ENCODE measurements around the gene STXBP3. TPM values are rescaled to one million over a fixed set of nuclear protein-coding genes. Genes with fewer than 3 reads are reported as not detected.

Gene STXBP3
- total and polyA plus RNA-seq, 8 donors = 44.4 to 60.2 (median 50.4) TPM

GRCh38 chr1:108817016-108817415 is 70.5 kb downstream of the STXBP3 start:
- Histone ChIP-seq H3K36me3 (no peaks in the 10 kb centered on the region), H3K4me1 (peaks cover 0 to 13% of the 10 kb centered on the region in 2 donors), H3K4me3 (no peak overlapping the region), H3K27ac (peak overlapping the region; percentile 81 to 84), H3K9me3 (no peaks in the 10 kb centered on the region), H3K27me3 (no peaks in the 10 kb centered on the region)
- DNase-seq = peak in 1 of 4 donors; percentile 75
- ATAC-seq = peak; percentile 87
- intact Hi-C loops (cut with DNase I) = no loop called here
- no peak for TF ChIP-seq CTCF (IDR thresholded peaks at IDR 0.05)

- H3K27ac ChIP-seq = peak overlapping the region; percentile 81 to 84
- H3K27me3 ChIP-seq = no peaks in the 10 kb centered on the region
- ATAC-seq (no peak), DNase-seq (no peak)
- no peak for TF ChIP-seq CTCF (IDR thresholded peaks at IDR 0.05)
- intact Hi-C loops (cut with DNase I) = no loop called here
- peaks cover 0 to 13% of the 10 kb centered on the region in 2 donors for H3K4me1 ChIP-seq
- H3K9me3 ChIP-seq = no peaks in the 10 kb centered on the region
- no peak overlapping the region for H3K4me3 ChIP-seq
- H3K36me3 ChIP-seq = no peaks in the 10 kb centered on the region
Observed at GRCh38 chr1:108817811-108818210, 71.3 kb downstream of the STXBP3 start.

- DNase-seq (no peak), ATAC-seq (no peak)
- H3K27ac ChIP-seq = no peak overlapping the region
- peaks cover 0 to 13% of the 10 kb centered on the region in 2 donors for H3K4me1 ChIP-seq
- no peaks in the 10 kb centered on the region for H3K9me3 ChIP-seq
- H3K4me3 ChIP-seq = no peak overlapping the region
- intact Hi-C loops (cut with DNase I) = no loop called here
- no peaks in the 10 kb centered on the region for H3K36me3 ChIP-seq
- H3K27me3 ChIP-seq = no peaks in the 10 kb centered on the region
- no peak for TF ChIP-seq CTCF (IDR thresholded peaks at IDR 0.05)
Observed at GRCh38 chr1:108819878-108820277, 73.4 kb downstream of the STXBP3 start.

GRCh38 chr1:108823632-108824031 is 77.2 kb downstream of the STXBP3 start:
- Histone ChIP-seq H3K9me3 (no peaks in the 10 kb centered on the region), H3K27ac (no peak overlapping the region), H3K4me3 (no peak overlapping the region), H3K36me3 (no peaks in the 10 kb centered on the region), H3K27me3 (no peaks in the 10 kb centered on the region), H3K4me1 (peaks cover 7 to 8% of the 10 kb centered on the region in 2 donors)
- no peak for ATAC-seq
- intact Hi-C loops (cut with DNase I) = no loop called here
- TF ChIP-seq CTCF (IDR thresholded peaks at IDR 0.05) = no peak
- no peak for DNase-seq

- DNase-seq (no peak), ATAC-seq (no peak)
- peaks cover 8 to 10% of the 10 kb centered on the region in 2 donors for H3K4me1 ChIP-seq
- intact Hi-C loops (cut with DNase I) = no loop called here
- no peaks in the 10 kb centered on the region for H3K36me3 ChIP-seq
- H3K27me3 ChIP-seq = no peaks in the 10 kb centered on the region
- no peak overlapping the region for H3K4me3 ChIP-seq
- TF ChIP-seq CTCF (IDR thresholded peaks at IDR 0.05) = no peak
- H3K9me3 ChIP-seq = no peaks in the 10 kb centered on the region
- no peak overlapping the region for H3K27ac ChIP-seq
Observed at GRCh38 chr1:108824051-108824450, 77.6 kb downstream of the STXBP3 start.
